Neural cell (in vitro differentiated cells): Measurements from ENCODE around the gene TNFAIP3. TPM values are rescaled to one million over a fixed set of nuclear protein-coding genes. Genes with fewer than 3 reads are reported as not detected.

Experiments
- H2AFZ ChIP-seq: fragments of 200-600, 300-800 bp; sonication (generic), shearing (Covaris generic); 2 replicates; pipeline ENCODE4 v1.6.0; 2014; ENCODE audit warnings: low read depth, mild to moderate bottlenecking, antibody characterized with exemption, low read length, moderate library complexity
- H3F3A ChIP-seq: fragments of 200-600 bp; shearing (Covaris generic); 2 replicates; pipeline ENCODE4 v1.6.1; 2016; ENCODE audit warnings: mild to moderate bottlenecking, moderate library complexity, mixed read lengths, antibody characterized with exemption, low read length; ENCODE audit not compliant: insufficient read depth, poor library complexity, severe bottlenecking
- H3K27ac ChIP-seq: fragments of 200-600, 300-800 bp; sonication (generic), shearing (Covaris generic); 2 replicates; pipeline ENCODE4 v1.5.1; 2014; ENCODE audit warnings: mild to moderate bottlenecking, low read length, moderate library complexity
- H3K27me3 ChIP-seq: fragments of 300-800, 200-600 bp; sonication (generic), shearing (Covaris generic); 2 replicates; pipeline ENCODE4 v1.6.0; 2014; ENCODE audit warnings: mild to moderate bottlenecking, low read depth, low read length, moderate library complexity; ENCODE audit not compliant: insufficient read depth
- H3K36me3 ChIP-seq: fragments of 300-800, 200-600 bp; sonication (generic), shearing (Covaris generic); 2 replicates; pipeline ENCODE4 v1.5.1; 2014; ENCODE audit warnings: mild to moderate bottlenecking, antibody characterized with exemption, low read length, moderate library complexity; ENCODE audit not compliant: insufficient read depth
- H3K4me2 ChIP-seq: fragments of 300-800, 200-600 bp; sonication (generic), shearing (Covaris generic); 2 replicates; pipeline ENCODE4 v1.6.0; 2014; ENCODE audit warnings: mild to moderate bottlenecking, low read length
- H3K4me3 ChIP-seq: fragments of 300-800, 200-600 bp; sonication (generic), shearing (Covaris generic); 2 replicates; pipeline ENCODE4 v1.5.1; 2014; ENCODE audit warnings: mild to moderate bottlenecking, low read length, moderate library complexity
- H3K79me2 ChIP-seq: fragments of 200-600 bp; shearing (Covaris generic); replicated peaks from 2 replicates; pipeline ENCODE4 v1.6.0; 2014; ENCODE audit warnings: mild to moderate bottlenecking, low read length, moderate library complexity; ENCODE audit not compliant: insufficient read depth
- H3K9ac ChIP-seq: fragments of 300-800, 200-600 bp; sonication (generic), shearing (Covaris generic); 2 replicates; pipeline ENCODE4 v1.6.1; 2016; ENCODE audit warnings: mild to moderate bottlenecking, low read length, mixed read lengths
- H3K9me2 ChIP-seq: fragments of 200-600 bp; shearing (Covaris generic); 2 replicates; pipeline ENCODE4 v1.6.1; 2016; ENCODE audit warnings: mild to moderate bottlenecking, low read length, mixed read lengths; ENCODE audit not compliant: insufficient read depth
- H3K9me3 ChIP-seq: fragments of 200-600, 300-800 bp; sonication (generic), shearing (Covaris generic); 2 replicates; pipeline ENCODE4 v1.6.1; 2016; ENCODE audit warnings: mild to moderate bottlenecking, mixed run types, low read length, moderate library complexity, mixed read lengths
- H4K20me1 ChIP-seq: fragments of 200-600 bp; shearing (Covaris generic); 2 replicates; pipeline ENCODE4 v1.6.1; 2016; ENCODE audit warnings: mild to moderate bottlenecking, mixed run types; ENCODE audit not compliant: insufficient read depth
- MXI1 ChIP-seq: fragments of 450-650 bp; conservative IDR thresholded peaks from 2 replicates; pipeline ENCODE4 v1.6.1; 2014; ENCODE audit warnings: antibody characterized with exemption, mild to moderate bottlenecking; ENCODE audit not compliant: poor library complexity, severe bottlenecking
- POLR2AphosphoS5 ChIP-seq: IDR thresholded peaks from 2 replicates; pipeline ENCODE4 v1.6.1; 2012
- polyA plus RNA-seq: library from polyadenylated mRNA; depleted of rRNA; stranded (reverse); fragments of >200 nt; gene quantifications from 2 replicates; pipeline ENCODE4 v1.2.3, GENCODE V29; 2014
- TF ChIP-seq, protein P1 (sequence below): IDR thresholded peaks from 2 replicates; pipeline ENCODE4 v1.6.1; 2012; ENCODE audit warnings: borderline replicate concordance

Gene TNFAIP3
- polyA plus RNA-seq, 1 donor from 2014 or later = 0.20 TPM

DNA sequence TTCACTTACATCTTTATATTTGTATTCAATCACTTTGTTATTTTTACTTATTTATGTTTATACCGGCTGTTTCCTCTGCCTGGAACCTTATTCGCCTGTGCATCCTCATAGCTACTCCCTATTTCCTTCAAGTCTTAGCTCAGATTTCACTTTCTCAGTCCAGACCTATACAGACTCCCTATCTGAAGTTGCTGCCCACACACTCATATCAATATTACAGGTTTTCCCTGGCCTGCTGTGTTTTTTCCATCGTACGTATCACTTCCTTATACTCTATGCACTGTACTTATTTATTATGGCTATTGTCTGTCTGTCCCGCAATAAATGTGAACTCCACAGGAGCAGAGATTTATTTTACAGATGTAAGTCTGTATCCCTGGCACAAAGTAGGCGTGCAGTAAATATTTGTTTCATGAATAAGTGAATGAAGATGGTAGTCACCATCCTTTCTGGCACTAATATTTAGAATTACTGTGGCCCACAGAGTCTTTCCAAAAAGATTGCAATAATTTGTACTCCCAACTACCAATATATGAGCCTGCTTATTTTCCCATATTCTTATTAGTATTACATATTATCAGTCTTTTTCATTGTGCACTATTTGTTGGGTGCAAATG is 64.9 kb downstream of the TNFAIP3 start:
- H3K27ac ChIP-seq = no peak overlapping the region
- no peaks in the 10 kb centered on the region for H3K9me3 ChIP-seq
- no peak overlapping the region for H2AFZ ChIP-seq
- H3K9ac ChIP-seq = no peak overlapping the region
- no peaks in the 10 kb centered on the region for H3K36me3 ChIP-seq
- no peaks in the 10 kb centered on the region for H4K20me1 ChIP-seq
- H3K27me3 ChIP-seq = no peaks in the 10 kb centered on the region
- TF ChIP-seq, protein P1, sequence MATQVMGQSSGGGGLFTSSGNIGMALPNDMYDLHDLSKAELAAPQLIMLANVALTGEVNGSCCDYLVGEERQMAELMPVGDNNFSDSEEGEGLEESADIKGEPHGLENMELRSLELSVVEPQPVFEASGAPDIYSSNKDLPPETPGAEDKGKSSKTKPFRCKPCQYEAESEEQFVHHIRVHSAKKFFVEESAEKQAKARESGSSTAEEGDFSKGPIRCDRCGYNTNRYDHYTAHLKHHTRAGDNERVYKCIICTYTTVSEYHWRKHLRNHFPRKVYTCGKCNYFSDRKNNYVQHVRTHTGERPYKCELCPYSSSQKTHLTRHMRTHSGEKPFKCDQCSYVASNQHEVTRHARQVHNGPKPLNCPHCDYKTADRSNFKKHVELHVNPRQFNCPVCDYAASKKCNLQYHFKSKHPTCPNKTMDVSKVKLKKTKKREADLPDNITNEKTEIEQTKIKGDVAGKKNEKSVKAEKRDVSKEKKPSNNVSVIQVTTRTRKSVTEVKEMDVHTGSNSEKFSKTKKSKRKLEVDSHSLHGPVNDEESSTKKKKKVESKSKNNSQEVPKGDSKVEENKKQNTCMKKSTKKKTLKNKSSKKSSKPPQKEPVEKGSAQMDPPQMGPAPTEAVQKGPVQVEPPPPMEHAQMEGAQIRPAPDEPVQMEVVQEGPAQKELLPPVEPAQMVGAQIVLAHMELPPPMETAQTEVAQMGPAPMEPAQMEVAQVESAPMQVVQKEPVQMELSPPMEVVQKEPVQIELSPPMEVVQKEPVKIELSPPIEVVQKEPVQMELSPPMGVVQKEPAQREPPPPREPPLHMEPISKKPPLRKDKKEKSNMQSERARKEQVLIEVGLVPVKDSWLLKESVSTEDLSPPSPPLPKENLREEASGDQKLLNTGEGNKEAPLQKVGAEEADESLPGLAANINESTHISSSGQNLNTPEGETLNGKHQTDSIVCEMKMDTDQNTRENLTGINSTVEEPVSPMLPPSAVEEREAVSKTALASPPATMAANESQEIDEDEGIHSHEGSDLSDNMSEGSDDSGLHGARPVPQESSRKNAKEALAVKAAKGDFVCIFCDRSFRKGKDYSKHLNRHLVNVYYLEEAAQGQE = no peak
- TF ChIP-seq POLR2AphosphoS5 (no peak), MXI1 (no peak)
- H3K9me2 ChIP-seq = no peaks in the 10 kb centered on the region
- H3K79me2 ChIP-seq = no peaks in the 10 kb centered on the region
- no peaks in the 10 kb centered on the region for H3F3A ChIP-seq
- H3K4me2 ChIP-seq = no peak overlapping the region
- no peak overlapping the region for H3K4me3 ChIP-seq

Other genes with a start within 250 kb of the TNFAIP3 start
- gene PERP, start 240.2 kb downstream of the TNFAIP3 start, polyA plus RNA-seq = 0.79 and 2.0 TPM in 2 replicates